Endothelial cell of umbilical vein (primary cell): ENCODE data around the gene DAPK3. TPM values are rescaled to one million over a fixed set of nuclear protein-coding genes. Genes with fewer than 3 reads are reported as not detected.

Source experiments
- BruUV-seq: library from RNA; stranded (reverse); fragments of 400-500 nt; replicated peaks from 2 replicates; lab custom pipeline; 2021; lab: Mats Ljungman, UMichigan
- CTCF ChIA-PET: fragments of 300-600, 350-600 bp; sonication (Branson Sonifier 250); formaldehyde crosslinking; loops from one replicate; lab custom pipeline; 2021; ENCODE audit warnings: antibody characterized with exemption, inconsistent platforms; lab: Charles Lee
- POLR2A ChIA-PET: fragments of 300-600, 350-600 bp; sonication (Branson Sonifier 250); formaldehyde crosslinking; loops from one replicate; lab custom pipeline; 2021; ENCODE audit warnings: antibody characterized with exemption, inconsistent platforms; lab: Charles Lee
- DNase-seq: peaks from one replicate; pipeline ENCODE4 v3.0.0-alpha.2; 2011; ENCODE audit warnings: low read depth, low spot score
- FAIRE-seq: peaks from 2 replicates; lab custom pipeline; 2011; peaks lifted over from hg19 to GRCh38; lab: Jason Lieb, UNC
- H2AFZ ChIP-seq: 2 replicates; pipeline ENCODE4 v1.6.0; 2012; ENCODE audit warnings: low read depth, low read length, control low read depth, inconsistent platforms
- H3K27ac ChIP-seq: 2 replicates; pipeline ENCODE4 v1.5.1; 2011; ENCODE audit warnings: low read depth, mild to moderate bottlenecking, control low read depth, low read length, moderate library complexity; ENCODE audit not compliant: insufficient read depth
- H3K27me3 ChIP-seq, 2 experiments: 2 replicates each; pipeline versions ENCODE4 v1.6.0 to v1.6.1; 2011; ENCODE audit warnings: low read length in 2 of 2, mixed read lengths in 1 of 2; ENCODE audit not compliant: control insufficient read depth in 2 of 2, insufficient read depth in 2 of 2
- H3K36me3 ChIP-seq, 2 experiments: 2 replicates in 1 of 2; 3 replicates in 1 of 2; pipeline ENCODE4 v1.5.1; 2011; ENCODE audit warnings: low read length in 2 of 2, mild to moderate bottlenecking in 1 of 2, moderate library complexity in 1 of 2; ENCODE audit not compliant: control insufficient read depth in 2 of 2, insufficient read depth in 2 of 2; ENCODE audit errors: extremely low read depth in 1 of 2
- H3K4me1 ChIP-seq: 3 replicates; pipeline ENCODE4 v1.5.1; 2011; ENCODE audit warnings: mild to moderate bottlenecking, low read length; ENCODE audit not compliant: control insufficient read depth, insufficient read depth; ENCODE audit errors: extremely low read depth
- H3K4me2 ChIP-seq: 2 replicates; pipeline ENCODE4 v1.6.1; 2011; ENCODE audit warnings: low read length, control low read depth, mixed read lengths; ENCODE audit not compliant: insufficient read depth
- H3K4me3 ChIP-seq, 3 experiments: fragments of 200-600 bp in 1 of 3; sonication (generic), shearing (Covaris generic) in 1 of 3; replicated peaks in 1 of 3; 2 replicates each; pipeline ENCODE4 v1.5.1; 2011 to 2016; ENCODE audit warnings: control low read depth in 3 of 3, low read length in 3 of 3, mild to moderate bottlenecking in 2 of 3, inconsistent platforms in 1 of 3, low read depth in 1 of 3, moderate library complexity in 1 of 3; ENCODE audit not compliant: insufficient read depth in 1 of 3
- H3K79me2 ChIP-seq: 2 replicates; pipeline ENCODE4 v1.6.0; 2012; ENCODE audit warnings: low read length, inconsistent platforms; ENCODE audit not compliant: control insufficient read depth, insufficient read depth
- H3K9ac ChIP-seq: replicated peaks from 2 replicates; pipeline ENCODE3; 2011; ENCODE audit warnings: low read length, control low read depth; ENCODE audit not compliant: insufficient read depth; ENCODE audit errors: extremely low read depth
- H3K9me1 ChIP-seq: replicated peaks from 3 replicates; pipeline ENCODE4 v1.6.0; 2011; ENCODE audit warnings: mild to moderate bottlenecking, low read length; ENCODE audit not compliant: control insufficient read depth, insufficient read depth; ENCODE audit errors: extremely low read depth
- H3K9me3 ChIP-seq: replicated peaks from 2 replicates; pipeline ENCODE4 v1.5.1; 2012; ENCODE audit warnings: low read length, inconsistent platforms; ENCODE audit not compliant: control insufficient read depth, insufficient read depth
- H4K20me1 ChIP-seq: replicated peaks from 2 replicates; pipeline ENCODE3; 2011; ENCODE audit warnings: mild to moderate bottlenecking, low read length; ENCODE audit not compliant: control insufficient read depth, insufficient read depth; ENCODE audit errors: extremely low read depth
- EZH2 ChIP-seq: IDR thresholded peaks from 2 replicates; pipeline ENCODE4 v1.6.1; 2012; ENCODE audit warnings: borderline replicate concordance, low read depth, mild to moderate bottlenecking, moderate library complexity, low read length, inconsistent platforms; ENCODE audit not compliant: severe bottlenecking
- FOS ChIP-seq: IDR thresholded peaks from 2 replicates; pipeline ENCODE4 v1.6.1; 2011; ENCODE audit warnings: mild to moderate bottlenecking, low read length, moderate library complexity, borderline replicate concordance; ENCODE audit not compliant: insufficient read depth
- GATA2 ChIP-seq: IDR thresholded peaks from 2 replicates; pipeline ENCODE4 v1.7.0; 2011; ENCODE audit warnings: low read depth, mild to moderate bottlenecking, moderate library complexity, mixed read lengths, low read length; ENCODE audit not compliant: insufficient read length, insufficient read depth
- JUN ChIP-seq: IDR thresholded peaks from 2 replicates; pipeline ENCODE4 v1.6.1; 2011; ENCODE audit warnings: borderline replicate concordance, low read depth; ENCODE audit not compliant: insufficient read length, insufficient read depth
- MAX ChIP-seq: IDR thresholded peaks from 2 replicates; pipeline ENCODE4 v1.6.1; 2011; ENCODE audit not compliant: insufficient read depth, insufficient read length
- MYC ChIP-seq: IDR thresholded peaks from one replicate; pipeline ENCODE4 v1.6.1; 2011; ENCODE audit warnings: mild to moderate bottlenecking, low read depth, low read length
- POLR2A ChIP-seq: IDR thresholded peaks from 2 replicates; pipeline ENCODE4 v1.6.1; 2012; ENCODE audit warnings: low read depth, mild to moderate bottlenecking, control low read depth, low read length
- POLR2AphosphoS5 ChIP-seq: IDR thresholded peaks from 2 replicates; pipeline ENCODE4 v1.6.1; 2012; ENCODE audit warnings: low read depth, mild to moderate bottlenecking, control low read depth, low read length, moderate library complexity; ENCODE audit not compliant: insufficient read depth
- dilution Hi-C: fragments of 300-500 bp; cut with MboI; formaldehyde crosslinking; loops from one replicate; pipeline ENCODE4 v1.15.0; 2019; ENCODE audit warnings: low sequenced_read_pairs; ENCODE audit not compliant: extremely low pct_ligation_motif_present
- intact Hi-C: fragments of 100-400 bp; cut with micrococcal nuclease; formaldehyde crosslinking; loops from one replicate; pipeline ENCODE4 v1.10.0; 2022
- polyA plus RNA-seq, 4 experiments: library from polyadenylated mRNA; depleted of rRNA in 3 of 4; stranded (reverse) in 3 of 4; unstranded in 1 of 4; fragments of >200 nt; gene quantifications; 2 replicates each; pipeline versions ENCODE4 v1.2.1 to v1.2.3, GENCODE V29; 2011 to 2012; ENCODE audit warnings: missing spikeins in 1 of 4
- total RNA-seq: library from RNA; stranded (reverse); gene quantifications from 2 replicates; pipeline ENCODE4 v1.2.3, GENCODE V29; 2021
- TF ChIP-seq, protein P1 (sequence below), 2 donors: IDR thresholded peaks; 1 replicate in 1 of 2; 2 replicates in 1 of 2; pipeline ENCODE4 v1.5.1; 2011; ENCODE audit warnings: low read length in 2 of 2, mild to moderate bottlenecking in 2 of 2, moderate library complexity in 2 of 2, control low read depth in 1 of 2, inconsistent platforms in 1 of 2, low read depth in 1 of 2; ENCODE audit not compliant: insufficient read depth in 1 of 2; ENCODE audit errors: extremely low read depth in 1 of 2

DAPK3 gene
- total and polyA plus RNA-seq, 2 donors (not counting 3 experiments of a cell fraction or from before 2014, with no cell fraction given), result 157 to 175 TPM

GRCh38 chr19:3990815-3991117 is 19.9 kb upstream of the DAPK3 start:
- no TSS peak for BruUV-seq
- no peak overlapping the region for H3K27ac ChIP-seq
- intact Hi-C loops, result no loop called here
- no peak overlapping the region for H3K4me3 ChIP-seq
- no peak for TF ChIP-seq EZH2
- no peak for TF ChIP-seq GATA2
- no peak for TF ChIP-seq MYC
- no peak for TF ChIP-seq MAX
- TF ChIP-seq, protein P1, sequence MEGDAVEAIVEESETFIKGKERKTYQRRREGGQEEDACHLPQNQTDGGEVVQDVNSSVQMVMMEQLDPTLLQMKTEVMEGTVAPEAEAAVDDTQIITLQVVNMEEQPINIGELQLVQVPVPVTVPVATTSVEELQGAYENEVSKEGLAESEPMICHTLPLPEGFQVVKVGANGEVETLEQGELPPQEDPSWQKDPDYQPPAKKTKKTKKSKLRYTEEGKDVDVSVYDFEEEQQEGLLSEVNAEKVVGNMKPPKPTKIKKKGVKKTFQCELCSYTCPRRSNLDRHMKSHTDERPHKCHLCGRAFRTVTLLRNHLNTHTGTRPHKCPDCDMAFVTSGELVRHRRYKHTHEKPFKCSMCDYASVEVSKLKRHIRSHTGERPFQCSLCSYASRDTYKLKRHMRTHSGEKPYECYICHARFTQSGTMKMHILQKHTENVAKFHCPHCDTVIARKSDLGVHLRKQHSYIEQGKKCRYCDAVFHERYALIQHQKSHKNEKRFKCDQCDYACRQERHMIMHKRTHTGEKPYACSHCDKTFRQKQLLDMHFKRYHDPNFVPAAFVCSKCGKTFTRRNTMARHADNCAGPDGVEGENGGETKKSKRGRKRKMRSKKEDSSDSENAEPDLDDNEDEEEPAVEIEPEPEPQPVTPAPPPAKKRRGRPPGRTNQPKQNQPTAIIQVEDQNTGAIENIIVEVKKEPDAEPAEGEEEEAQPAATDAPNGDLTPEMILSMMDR (IDR thresholded peaks at IDR 0.05; ENCODE audit: extremely low read depth in 1 of 2, insufficient read depth in 1 of 2, low read depth in 1 of 2, low read length in 2 of 2), result no peak
- TF ChIP-seq POLR2AphosphoS5, result no peak
- no peak for TF ChIP-seq JUN
- no peak for TF ChIP-seq FOS
- no peak for TF ChIP-seq POLR2A
- dilution Hi-C loops, result no loop called here
- peak overlapping the region; percentile 49 for H2AFZ ChIP-seq
- DNase-seq, result no peak
- H4K20me1 ChIP-seq, result no peaks in the 10 kb centered on the region
- H3K4me1 ChIP-seq, result peaks cover 14% of the 10 kb centered on the region
- no peak overlapping the region for H3K9ac ChIP-seq
- FAIRE-seq, result no peak
- H3K36me3 ChIP-seq, result no peaks in the 10 kb centered on the region
- no peak overlapping the region for H3K4me2 ChIP-seq
- no peaks in the 10 kb centered on the region for H3K27me3 ChIP-seq
- ChIA-PET CTCF (interaction anchor here (1.2 kb wide), 1 partner anchor 149 kb away, joined by 3 read pairs; no protein-coding TSS in a partner anchor), POLR2A (no interaction called here)
- H3K9me3 ChIP-seq, result no peaks in the 10 kb centered on the region
- no peaks in the 10 kb centered on the region for H3K79me2 ChIP-seq
- H3K9me1 ChIP-seq, result no peaks in the 10 kb centered on the region
